Fibroblast of mammary gland (primary cell): ENCODE results near the gene RGCC.

Experiments used
- DNase-seq: peaks from one replicate; pipeline ENCODE4 v3.0.0-alpha.2; 2010; ENCODE audit warnings: low read depth
- H3K4me3 ChIP-seq: 2 replicates; pipeline ENCODE4 v1.5.1; 2011; ENCODE audit warnings: low read depth, mild to moderate bottlenecking, low read length, moderate library complexity; ENCODE audit not compliant: control insufficient read depth
- TF ChIP-seq, protein P1 (sequence below): conservative IDR thresholded peaks from 2 replicates; pipeline ENCODE4 v1.5.1; 2011; ENCODE audit warnings: low read depth, low read length, inconsistent platforms; ENCODE audit not compliant: control insufficient read depth, insufficient read depth

Gene RGCC

DNA sequence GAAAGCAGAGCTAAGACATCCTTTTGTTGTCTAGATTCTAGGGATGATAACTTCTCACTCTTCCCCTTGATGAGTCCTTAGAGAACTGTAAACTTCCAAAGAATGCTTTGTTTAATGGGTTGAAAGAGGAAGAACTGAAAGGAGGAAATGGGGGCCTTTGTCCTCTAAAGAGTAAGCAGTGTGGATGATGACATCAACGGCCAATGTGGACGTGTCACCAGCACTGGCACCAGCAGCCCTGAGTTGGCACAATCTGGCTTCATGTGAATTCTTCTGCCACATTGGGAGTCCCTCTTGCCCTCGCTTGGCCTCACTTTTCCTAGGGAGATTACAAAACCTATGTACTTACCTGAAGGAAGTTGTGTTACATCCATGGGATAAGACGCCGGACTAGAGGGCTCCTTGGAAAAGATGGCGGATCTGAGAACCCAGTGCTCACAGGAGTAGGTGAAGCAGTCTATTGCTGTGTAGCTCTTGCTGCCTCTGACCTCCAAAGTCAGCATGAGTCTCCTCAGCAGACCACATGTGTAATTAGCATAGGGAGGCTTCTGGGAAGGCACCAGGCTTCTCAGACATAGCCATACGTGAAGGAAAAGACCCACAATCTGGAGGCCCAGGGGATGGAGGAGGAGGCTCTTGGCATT lies 62.8 kb downstream of the RGCC start:
- TF ChIP-seq, protein P1, sequence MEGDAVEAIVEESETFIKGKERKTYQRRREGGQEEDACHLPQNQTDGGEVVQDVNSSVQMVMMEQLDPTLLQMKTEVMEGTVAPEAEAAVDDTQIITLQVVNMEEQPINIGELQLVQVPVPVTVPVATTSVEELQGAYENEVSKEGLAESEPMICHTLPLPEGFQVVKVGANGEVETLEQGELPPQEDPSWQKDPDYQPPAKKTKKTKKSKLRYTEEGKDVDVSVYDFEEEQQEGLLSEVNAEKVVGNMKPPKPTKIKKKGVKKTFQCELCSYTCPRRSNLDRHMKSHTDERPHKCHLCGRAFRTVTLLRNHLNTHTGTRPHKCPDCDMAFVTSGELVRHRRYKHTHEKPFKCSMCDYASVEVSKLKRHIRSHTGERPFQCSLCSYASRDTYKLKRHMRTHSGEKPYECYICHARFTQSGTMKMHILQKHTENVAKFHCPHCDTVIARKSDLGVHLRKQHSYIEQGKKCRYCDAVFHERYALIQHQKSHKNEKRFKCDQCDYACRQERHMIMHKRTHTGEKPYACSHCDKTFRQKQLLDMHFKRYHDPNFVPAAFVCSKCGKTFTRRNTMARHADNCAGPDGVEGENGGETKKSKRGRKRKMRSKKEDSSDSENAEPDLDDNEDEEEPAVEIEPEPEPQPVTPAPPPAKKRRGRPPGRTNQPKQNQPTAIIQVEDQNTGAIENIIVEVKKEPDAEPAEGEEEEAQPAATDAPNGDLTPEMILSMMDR, result no peak
- H3K4me3 ChIP-seq, result no peak overlapping the region
- no peak for DNase-seq
